Effector memory CD8-positive, alpha-beta T cell (primary cell): ENCODE results near the gene TASOR2.

Source experiments
- ATAC-seq: fragments of 150-1000 bp; cut with Tn5 transposase; replicated peaks from 2 replicates; pipeline ENCODE4 v1.10.0; 2021; ENCODE audit warnings: mild to moderate bottlenecking, moderate library complexity
- DNase-seq, 3 experiments: peaks; one replicate each; pipeline ENCODE4 v3.0.0; 2021
- H3K27ac Mint-ChIP-seq, 2 donors: one replicate each; pipeline ENCODE4 v1.8.0; 2022; ENCODE audit warnings: mild to moderate bottlenecking in 2 of 2, mixed read lengths in 2 of 2, moderate library complexity in 2 of 2
- H3K27me3 Mint-ChIP-seq, 2 donors: one replicate each; pipeline ENCODE4 v1.8.0; 2022; ENCODE audit warnings: mixed read lengths in 2 of 2
- H3K36me3 Mint-ChIP-seq: one replicate; pipeline ENCODE4 v1.8.0; 2022; ENCODE audit warnings: mild to moderate bottlenecking, moderate library complexity, mixed read lengths; ENCODE audit not compliant: insufficient read depth
- H3K4me1 Mint-ChIP-seq, 2 donors: one replicate each; pipeline ENCODE4 v1.8.0; 2022; ENCODE audit warnings: low read depth in 2 of 2, mixed read lengths in 2 of 2
- H3K4me3 Mint-ChIP-seq, 2 donors: one replicate each; pipeline ENCODE4 v1.8.0; 2022; ENCODE audit warnings: mild to moderate bottlenecking in 2 of 2, mixed read lengths in 2 of 2, moderate library complexity in 2 of 2
- H3K9me3 Mint-ChIP-seq, 2 donors: one replicate each; pipeline ENCODE4 v1.8.0; 2022; ENCODE audit warnings: mixed read lengths in 2 of 2

TASOR2 gene

DNA sequence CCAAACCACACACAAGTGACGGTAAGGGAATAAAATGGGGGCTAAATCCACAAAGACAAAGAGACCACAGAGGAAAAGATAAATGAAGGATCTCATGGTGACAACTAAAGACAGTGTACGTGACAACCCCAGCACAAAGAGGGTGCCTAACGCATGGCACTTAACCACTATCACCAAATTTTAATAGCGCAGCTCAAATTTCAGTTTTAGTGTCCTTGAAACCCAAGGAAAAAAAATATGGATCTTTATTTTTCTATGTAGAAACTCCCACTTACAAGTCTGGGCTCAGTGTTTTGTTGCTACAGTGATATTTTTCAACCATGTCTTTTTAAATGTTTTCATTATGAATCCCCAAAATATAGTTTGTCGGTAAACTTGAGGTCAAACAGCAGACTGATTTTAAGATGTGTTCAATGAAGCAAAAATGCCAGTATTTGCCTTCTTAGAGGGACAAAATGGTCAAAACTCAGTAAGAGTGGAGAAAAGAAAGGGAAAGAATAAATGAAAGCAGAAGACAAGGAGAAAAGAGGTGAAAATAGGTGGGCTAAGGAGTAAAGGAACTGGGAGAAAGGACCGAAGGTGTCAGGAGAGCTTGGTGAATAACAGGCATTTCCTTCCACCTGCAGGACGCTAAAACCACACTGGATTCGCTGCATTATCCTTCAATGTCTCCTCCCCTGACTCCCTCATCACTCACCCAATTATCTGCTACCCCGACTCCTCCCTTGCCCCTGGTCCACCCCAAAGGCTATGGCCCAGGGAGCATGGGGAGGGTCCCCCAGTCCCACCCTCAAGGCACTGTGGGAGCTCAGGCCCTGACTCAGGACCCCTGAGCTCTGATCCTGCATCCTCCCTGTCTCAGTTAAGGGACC lies 21.7 kb upstream of the TASOR2 start:
- DNase-seq (no peak), ATAC-seq (no peak)
- Mint-ChIP-seq H3K4me3 (no peak overlapping the region), H3K36me3 (peaks cover 3% of the 10 kb centered on the region), H3K27me3 (peaks cover 0 to 6% of the 10 kb centered on the region in 2 donors), H3K4me1 (peaks cover 13 to 23% of the 10 kb centered on the region in 2 donors), H3K9me3 (no peaks in the 10 kb centered on the region), H3K27ac (no peak overlapping the region)

DNA sequence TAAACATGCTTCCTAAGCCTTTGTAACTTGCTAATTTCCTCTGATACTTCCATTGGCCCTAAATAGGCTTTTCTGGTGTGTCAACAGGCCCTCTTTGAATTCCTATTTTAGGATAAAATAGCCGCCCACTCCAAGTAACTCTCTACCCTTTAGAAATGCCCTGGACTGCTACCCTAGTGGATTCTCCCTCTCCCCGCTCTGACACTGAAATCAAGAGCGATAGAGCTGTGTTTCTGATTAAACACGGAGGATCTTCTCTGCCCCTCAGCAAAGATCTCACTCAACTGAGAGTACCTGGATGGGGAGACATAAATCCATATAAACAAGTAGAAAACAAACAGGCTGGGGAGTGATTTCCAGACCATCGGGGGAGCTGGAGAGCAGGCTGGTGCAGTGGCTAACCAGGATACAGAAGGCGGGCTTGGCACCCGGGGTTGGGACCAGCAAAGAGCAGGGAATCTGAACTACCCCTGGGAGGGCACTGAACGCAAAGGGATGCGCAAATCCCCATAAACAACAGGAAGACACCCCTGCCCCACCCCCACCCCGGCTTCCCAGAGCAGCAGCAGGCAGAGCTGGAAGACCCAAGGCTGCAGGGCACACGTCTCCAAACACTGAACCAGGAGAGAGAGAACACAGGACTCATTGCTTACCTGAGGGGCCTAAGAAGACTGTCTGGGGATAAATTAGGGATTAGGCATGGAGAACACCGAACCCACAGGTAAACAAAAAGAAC lies 20.8 kb upstream of the TASOR2 start:
- no peak for DNase-seq
- peaks cover 13 to 23% of the 10 kb centered on the region in 2 donors for H3K4me1 Mint-ChIP-seq
- H3K27me3 Mint-ChIP-seq, result peaks cover 0 to 6% of the 10 kb centered on the region in 2 donors
- H3K4me3 Mint-ChIP-seq, result peak overlapping the region in 1 of 2 donors; percentile 11
- H3K9me3 Mint-ChIP-seq, result no peaks in the 10 kb centered on the region
- peaks cover 3% of the 10 kb centered on the region for H3K36me3 Mint-ChIP-seq
- peak overlapping the region in 1 of 2 donors; percentile 38 for H3K27ac Mint-ChIP-seq
- no peak for ATAC-seq

GRCh38 chr10:5665373-5666007 lies 19.1 kb upstream of the TASOR2 start:
- no peaks in the 10 kb centered on the region for H3K9me3 Mint-ChIP-seq
- DNase-seq (no peak), ATAC-seq (no peak)
- peaks cover 7 to 12% of the 10 kb centered on the region in 2 donors for H3K4me1 Mint-ChIP-seq
- H3K36me3 Mint-ChIP-seq, result peaks cover 3% of the 10 kb centered on the region
- no peak overlapping the region for H3K27ac Mint-ChIP-seq
- peaks cover 0 to 11% of the 10 kb centered on the region in 2 donors for H3K27me3 Mint-ChIP-seq
- H3K4me3 Mint-ChIP-seq, result peak overlapping the region; percentile 81 to 82

DNA sequence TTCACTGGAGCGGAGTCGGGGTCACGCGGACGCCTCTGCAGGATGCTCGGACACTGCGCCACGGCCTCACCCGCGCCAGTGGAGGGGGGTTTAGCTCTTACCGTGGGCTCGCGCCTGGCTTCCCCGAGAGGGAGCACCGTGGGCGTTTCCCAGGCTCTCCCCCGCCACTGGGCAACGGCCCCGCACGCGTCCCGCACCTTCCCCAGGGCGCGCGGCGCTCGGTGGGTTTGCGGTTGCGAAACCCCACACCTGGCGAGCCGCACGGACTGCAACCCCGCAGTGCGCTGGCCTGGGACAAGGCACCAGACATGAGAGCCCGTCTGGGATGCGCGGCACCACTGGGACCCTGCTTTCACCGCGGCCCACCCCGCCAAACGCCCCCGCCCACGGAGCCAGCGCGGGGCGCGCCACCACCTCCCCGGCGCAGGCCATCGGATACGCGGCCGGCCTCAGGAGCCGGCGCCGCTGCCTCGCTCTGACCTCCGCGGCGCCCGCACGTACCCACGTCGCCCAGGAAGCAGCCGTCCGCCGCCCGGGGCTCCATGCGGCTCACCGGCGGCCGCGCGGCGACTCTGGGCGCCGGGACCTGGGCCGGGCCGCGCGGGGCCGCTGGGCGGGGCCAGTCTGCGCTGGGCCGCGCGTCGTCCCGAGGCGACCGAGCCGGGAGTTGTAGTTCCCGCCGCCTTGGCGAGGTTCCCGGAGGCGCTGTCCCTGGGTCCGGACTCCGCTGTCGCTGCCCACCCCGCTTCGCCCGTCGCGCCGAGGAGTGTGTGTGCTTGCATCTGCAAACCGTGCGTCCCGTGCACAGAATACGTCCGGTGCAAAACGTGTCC lies 18.4 kb upstream of the TASOR2 start, which contains the start of gene ASB13:
Gene ASB13, minus strand, starts transcription at position 588 of the 833 bp plus-strand sequence. Its CDS starts 44 bp downstream, at position 544.
- peaks cover 0 to 18% of the 10 kb centered on the region in 2 donors for H3K27me3 Mint-ChIP-seq
- peak within 1 kb of the TSS; percentile 82 to 85 for H3K4me3 Mint-ChIP-seq
- H3K4me1 Mint-ChIP-seq, result peaks cover 7 to 10% of the 10 kb centered on the region in 2 donors
- ATAC-seq (peak; percentile 90), DNase-seq (peak in 1 of 3 experiments; percentile 14)
- H3K36me3 Mint-ChIP-seq, result peaks cover 3% of the 10 kb centered on the region
- H3K27ac Mint-ChIP-seq, result no peak within 1 kb of the TSS
- no peaks in the 10 kb centered on the region for H3K9me3 Mint-ChIP-seq

- Mint-ChIP-seq H3K4me1 (peaks cover 7 to 10% of the 10 kb centered on the region in 2 donors), H3K27me3 (peaks cover 0 to 20% of the 10 kb centered on the region in 2 donors), H3K27ac (no peak overlapping the region), H3K9me3 (no peaks in the 10 kb centered on the region), H3K4me3 (peak overlapping the region; percentile 82 to 85), H3K36me3 (no peaks in the 10 kb centered on the region)
- ATAC-seq, result no peak
- no peak for DNase-seq
These were observed 17.6 kb upstream of the TASOR2 start for GRCh38 chr10:5666841-5667630.

DNA sequence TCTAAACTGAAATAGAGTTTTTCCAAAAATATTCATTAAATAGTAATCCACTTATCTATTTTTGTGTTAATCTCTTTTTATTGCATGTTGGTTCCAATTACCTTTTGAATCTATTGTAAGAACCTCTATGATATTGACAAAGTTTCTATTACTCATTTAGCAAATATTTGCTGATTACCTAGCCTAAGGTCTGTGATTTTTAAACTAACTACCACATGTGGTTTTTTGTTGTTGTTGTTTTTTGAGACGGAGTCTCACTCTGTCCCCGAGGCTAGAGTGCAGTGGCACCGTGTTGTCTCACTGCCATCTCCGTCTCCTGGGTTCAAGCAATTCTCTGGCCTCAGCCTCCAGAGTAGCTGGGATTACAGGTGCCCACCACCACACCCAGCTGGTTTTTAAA lies 16.2 kb upstream of the TASOR2 start:
- Mint-ChIP-seq H3K4me1 (peaks cover 7 to 10% of the 10 kb centered on the region in 2 donors), H3K4me3 (no peak overlapping the region), H3K36me3 (no peaks in the 10 kb centered on the region), H3K27me3 (peaks cover 0 to 23% of the 10 kb centered on the region in 2 donors), H3K9me3 (peaks cover 0 to 1% of the 10 kb centered on the region in 2 donors), H3K27ac (no peak overlapping the region)
- DNase-seq, result no peak
- no peak for ATAC-seq

DNA sequence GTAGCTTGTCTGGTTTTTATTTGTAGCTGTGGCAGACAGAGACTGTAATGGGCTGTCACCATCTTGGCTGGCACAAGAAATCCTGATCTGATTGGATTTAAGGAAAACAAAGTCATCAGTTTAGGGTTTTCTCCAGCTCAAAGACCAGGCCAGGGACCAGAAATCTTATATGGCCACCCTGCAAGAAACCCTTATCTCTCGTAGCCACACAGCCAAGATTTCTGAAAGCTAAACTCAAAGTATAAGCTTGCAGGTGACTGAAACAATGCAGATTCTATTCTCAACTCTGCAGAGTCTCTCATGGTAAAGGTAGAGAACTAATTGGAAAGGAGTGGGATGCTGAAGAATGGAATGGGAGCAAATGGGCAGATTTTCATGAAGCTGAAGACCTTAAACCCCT lies 15.0 kb upstream of the TASOR2 start:
- Mint-ChIP-seq H3K4me1 (peaks cover 7 to 10% of the 10 kb centered on the region in 2 donors), H3K4me3 (no peak overlapping the region), H3K9me3 (peaks cover 0 to 3% of the 10 kb centered on the region in 2 donors), H3K36me3 (no peaks in the 10 kb centered on the region), H3K27me3 (peaks cover 0 to 28% of the 10 kb centered on the region in 2 donors), H3K27ac (no peak overlapping the region)
- ATAC-seq, result no peak
- DNase-seq, result no peak

- H3K27me3 Mint-ChIP-seq, result peaks cover 0 to 33% of the 10 kb centered on the region in 2 donors
These were observed 13.8 kb upstream of the TASOR2 start for GRCh38 chr10:5670662-5671375.

DNA sequence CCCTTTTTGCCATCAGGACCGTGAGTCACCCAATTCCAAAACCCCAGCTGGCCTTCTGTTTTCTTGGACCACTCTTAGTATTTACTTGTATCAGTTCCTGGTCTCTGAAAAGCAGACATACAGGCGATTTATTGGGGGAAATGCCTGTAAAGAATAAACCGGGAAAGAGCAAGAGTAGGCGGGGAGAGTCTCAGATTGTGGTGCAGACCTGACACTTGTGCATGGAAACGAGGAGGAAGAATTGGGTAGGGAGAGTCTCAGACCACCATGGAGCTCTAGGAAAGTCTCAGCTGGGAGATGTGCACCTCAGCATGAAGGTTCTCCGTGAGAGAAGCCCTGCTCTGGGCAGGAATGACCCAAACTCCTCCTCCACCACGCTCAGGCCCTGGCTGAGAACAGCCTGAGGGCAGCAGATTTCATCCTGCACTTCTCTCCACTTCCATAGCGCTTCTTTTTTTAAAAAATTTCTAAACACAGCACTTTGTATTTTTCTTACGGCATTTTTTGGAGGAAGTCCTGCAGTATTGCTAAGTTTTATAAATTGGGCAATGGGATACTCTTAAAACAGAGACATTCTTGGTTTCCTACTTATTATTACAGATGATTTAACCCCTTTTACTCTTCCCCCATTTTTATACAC lies 6.1 kb upstream of the TASOR2 start:
- no peaks in the 10 kb centered on the region for H3K36me3 Mint-ChIP-seq
- ATAC-seq (no peak), DNase-seq (no peak)
- H3K27ac Mint-ChIP-seq, result no peak overlapping the region
- H3K9me3 Mint-ChIP-seq, result peaks cover 0 to under 1% of the 10 kb centered on the region in 2 donors
- no peak overlapping the region for H3K4me3 Mint-ChIP-seq
- peaks cover 41 to 46% of the 10 kb centered on the region in 2 donors for H3K27me3 Mint-ChIP-seq
- peaks cover 0 to 6% of the 10 kb centered on the region in 2 donors for H3K4me1 Mint-ChIP-seq

More at GRCh38 chr10:5670662-5671375, 13.8 kb upstream of the TASOR2 start:
- no peak for ATAC-seq
- H3K4me3 Mint-ChIP-seq, result no peak overlapping the region
- no peaks in the 10 kb centered on the region for H3K36me3 Mint-ChIP-seq
- no peak overlapping the region for H3K27ac Mint-ChIP-seq
- no peak for DNase-seq
- H3K4me1 Mint-ChIP-seq, result peaks cover 7% of the 10 kb centered on the region in 2 donors
- H3K9me3 Mint-ChIP-seq, result peaks cover 0 to 3% of the 10 kb centered on the region in 2 donors

DNA sequence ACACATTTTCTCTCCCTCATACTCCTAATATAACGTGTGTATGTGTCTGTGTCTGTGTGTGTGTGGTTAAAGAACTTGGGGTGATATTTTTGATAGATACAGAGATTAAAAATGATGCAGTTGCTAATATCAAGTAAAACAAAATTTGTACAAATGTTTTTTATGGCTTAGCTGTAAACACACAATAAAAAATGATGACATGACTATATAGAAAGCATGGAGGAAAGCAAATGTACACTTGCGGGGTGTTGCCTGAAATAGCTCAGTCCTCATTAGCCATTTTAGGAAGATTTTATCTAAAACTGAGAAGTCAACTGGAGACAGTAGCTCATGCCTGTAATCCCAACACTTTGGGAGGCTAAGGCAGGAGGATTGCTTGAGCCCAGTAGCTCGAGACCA lies 5.6 kb upstream of the TASOR2 start:
- H3K36me3 Mint-ChIP-seq, result peaks cover 1% of the 10 kb centered on the region
- DNase-seq (no peak), ATAC-seq (no peak)
- H3K27ac Mint-ChIP-seq, result no peak overlapping the region
- H3K9me3 Mint-ChIP-seq, result no peaks in the 10 kb centered on the region
- peaks cover 3 to 7% of the 10 kb centered on the region in 2 donors for H3K4me1 Mint-ChIP-seq
- peaks cover 40 to 41% of the 10 kb centered on the region in 2 donors for H3K27me3 Mint-ChIP-seq
- no peak overlapping the region for H3K4me3 Mint-ChIP-seq

DNA sequence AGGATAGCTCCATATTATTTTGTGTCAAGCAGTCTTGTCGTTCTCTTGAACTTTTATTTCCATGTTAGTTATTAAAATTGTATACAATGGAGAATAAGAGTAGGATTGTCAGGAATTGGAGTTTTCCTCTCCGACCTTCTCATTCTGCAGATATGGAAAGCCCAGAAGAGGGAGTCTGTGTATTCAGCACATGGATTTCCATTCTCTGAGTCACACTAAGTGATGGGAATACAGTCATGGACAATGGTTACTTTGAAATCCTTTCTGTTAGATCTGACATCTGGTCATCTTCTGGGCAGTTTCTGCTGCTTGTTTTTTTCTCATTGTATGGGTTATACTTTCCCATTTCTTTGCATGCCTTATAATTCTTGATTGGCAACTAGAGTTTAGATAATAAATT lies 5.0 kb upstream of the TASOR2 start:
- H3K4me1 Mint-ChIP-seq, result peaks cover 9 to 12% of the 10 kb centered on the region in 2 donors
- no peaks in the 10 kb centered on the region for H3K9me3 Mint-ChIP-seq
- no peak for ATAC-seq
- H3K4me3 Mint-ChIP-seq, result no peak overlapping the region
- no peak for DNase-seq
- peaks cover 7% of the 10 kb centered on the region for H3K36me3 Mint-ChIP-seq
- no peak overlapping the region for H3K27ac Mint-ChIP-seq
- H3K27me3 Mint-ChIP-seq, result peaks cover 35 to 41% of the 10 kb centered on the region in 2 donors
